HEK293 (cell line): Measurements from ENCODE around the gene RAB11A.

Source experiments
- CTCF ChIA-PET: fragments of 350-600 bp; formaldehyde crosslinking; extraction: SDS; loops from one replicate; lab custom pipeline; 2021; ENCODE audit warnings: antibody characterized with exemption; lab: Yijun Ruan, JAX
- POLR2A ChIA-PET: fragments of 300-600 bp; formaldehyde crosslinking; extraction: SDS; loops from one replicate; lab custom pipeline; 2020; ENCODE audit warnings: antibody characterized with exemption, inconsistent platforms; lab: Yijun Ruan, JAX
- H3K27ac ChIP-seq: fragments of 200-500 bp; sonication (Bioruptor generic); 2 replicates; pipeline ENCODE4 v1.5.1; 2014; ENCODE audit warnings: low read depth, low read length, control low read depth, inconsistent platforms; ENCODE audit errors: extremely low read depth
- H3K36me3 ChIP-seq, 2 experiments: fragments of 200-500 bp in 1 of 2; sonication (Bioruptor generic) in 1 of 2; 1 replicate in 1 of 2; 2 replicates in 1 of 2; pipeline ENCODE4 v1.5.1; 2014 to 2017; ENCODE audit warnings: inconsistent platforms in 2 of 2, low read length in 2 of 2; ENCODE audit not compliant: control insufficient read depth in 2 of 2, insufficient read depth in 1 of 2
- H3K4me1 ChIP-seq: fragments of 200-500 bp; sonication (Bioruptor generic); 2 replicates; pipeline ENCODE4 v1.5.1; 2014; ENCODE audit warnings: mild to moderate bottlenecking, low read length, inconsistent platforms; ENCODE audit not compliant: control insufficient read depth, insufficient read depth
- H3K4me3 ChIP-seq: 2 replicates; pipeline ENCODE4 v1.5.1; 2011; ENCODE audit warnings: low read depth, mild to moderate bottlenecking, control low read depth, low read length, moderate library complexity
- H3K9me3 ChIP-seq: fragments of 200-500 bp; sonication (Bioruptor generic); 2 replicates; pipeline ENCODE4 v1.5.1; 2014; ENCODE audit warnings: low read depth, low read length, inconsistent platforms; ENCODE audit not compliant: control insufficient read depth, insufficient read depth
- BCL11B ChIP-seq: fragments of 450-650 bp; formaldehyde crosslinking; IDR thresholded peaks from 2 replicates; pipeline ENCODE4 v1.5.1; 2016; ENCODE audit warnings: low read depth, missing biosample characterization, missing genetic modification characterization
- GLIS1 ChIP-seq: fragments of 450-650 bp; formaldehyde crosslinking; IDR thresholded peaks from 2 replicates; pipeline ENCODE4 v1.5.1; 2016; ENCODE audit warnings: missing biosample characterization, missing genetic modification characterization
- KLF7 ChIP-seq: fragments of 450-650 bp; formaldehyde crosslinking; IDR thresholded peaks from 2 replicates; pipeline ENCODE4 v1.5.1; 2016; ENCODE audit warnings: missing biosample characterization, missing genetic modification characterization, borderline replicate concordance
- MYNN ChIP-seq: fragments of 450-650 bp; formaldehyde crosslinking; IDR thresholded peaks from 2 replicates; pipeline ENCODE4 v1.5.1; 2016; ENCODE audit warnings: missing biosample characterization, missing genetic modification characterization, borderline replicate concordance
- ZFP3 ChIP-seq: fragments of 450-650 bp; formaldehyde crosslinking; IDR thresholded peaks from 2 replicates; pipeline ENCODE4 v1.5.1; 2016; ENCODE audit warnings: low read depth, missing biosample characterization, missing genetic modification characterization
- ZNF157 ChIP-seq: fragments of 450-650 bp; formaldehyde crosslinking; IDR thresholded peaks from 2 replicates; pipeline ENCODE4 v1.5.1; 2016; ENCODE audit warnings: missing biosample characterization, missing genetic modification characterization
- ZNF174 ChIP-seq: fragments of 450-650 bp; formaldehyde crosslinking; IDR thresholded peaks from 2 replicates; pipeline ENCODE4 v1.5.0; 2017; ENCODE audit warnings: missing biosample characterization, mild to moderate bottlenecking, missing genetic modification characterization
- ZNF362 ChIP-seq: fragments of 450-650 bp; formaldehyde crosslinking; IDR thresholded peaks from 2 replicates; pipeline ENCODE4 v1.5.1; 2016; ENCODE audit warnings: missing biosample characterization, missing genetic modification characterization
- ZNF529 ChIP-seq: fragments of 450-650 bp; formaldehyde crosslinking; IDR thresholded peaks from 2 replicates; pipeline ENCODE4 v1.5.1; 2017; ENCODE audit warnings: missing genetic modification characterization, missing biosample characterization; ENCODE audit not compliant: insufficient replicate concordance
- ZNF623 ChIP-seq: fragments of 450-650 bp; formaldehyde crosslinking; IDR thresholded peaks from 2 replicates; pipeline ENCODE4 v1.5.1; 2016; ENCODE audit warnings: missing biosample characterization, missing genetic modification characterization
- ZNF645 ChIP-seq: fragments of 450-650 bp; formaldehyde crosslinking; IDR thresholded peaks from 2 replicates; pipeline ENCODE4; 2016; ENCODE audit warnings: missing biosample characterization, missing genetic modification characterization
- ZNF664 ChIP-seq: fragments of 450-650 bp; formaldehyde crosslinking; IDR thresholded peaks from 2 replicates; pipeline ENCODE4 v1.5.1; 2016; ENCODE audit warnings: missing biosample characterization, missing genetic modification characterization
- ZNF76 ChIP-seq: fragments of 450-650 bp; formaldehyde crosslinking; IDR thresholded peaks from 2 replicates; pipeline ENCODE4; 2016; ENCODE audit warnings: low read depth, missing biosample characterization, missing genetic modification characterization, borderline replicate concordance
- ZSCAN5A ChIP-seq: fragments of 450-650 bp; formaldehyde crosslinking; IDR thresholded peaks from 2 replicates; pipeline ENCODE4 v1.5.1; 2016; ENCODE audit warnings: missing biosample characterization, missing genetic modification characterization
- TF ChIP-seq, protein P1 (sequence below): fragments of 450-650 bp; formaldehyde crosslinking; conservative IDR thresholded peaks from 2 replicates; pipeline ENCODE4 v1.5.1; 2016; ENCODE audit warnings: low read depth, missing biosample characterization, missing genetic modification characterization
- TF ChIP-seq, protein P2 (sequence below): fragments of 450-650 bp; formaldehyde crosslinking; IDR thresholded peaks from 2 replicates; pipeline ENCODE4 v1.5.1; 2016; ENCODE audit warnings: missing biosample characterization, missing genetic modification characterization

Gene RAB11A

DNA sequence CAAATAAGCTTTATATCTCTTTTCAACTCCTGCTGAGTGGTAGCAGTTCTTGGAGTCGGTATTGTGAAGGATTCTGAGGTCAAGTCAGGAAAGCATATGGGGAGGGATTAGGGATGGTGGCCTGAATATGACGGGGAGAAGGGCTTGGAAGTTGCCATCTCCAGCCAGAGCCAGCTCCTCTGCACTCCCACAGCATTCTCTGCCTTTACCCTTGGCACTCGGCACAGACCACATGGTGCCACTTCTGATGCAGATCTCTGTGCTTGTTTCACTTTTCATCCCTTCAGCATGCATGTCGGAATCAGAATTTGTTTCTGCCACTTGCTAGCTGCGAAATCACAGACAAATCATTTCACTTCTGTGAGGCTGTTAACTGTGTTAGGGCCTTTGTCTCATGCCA lies 52.5 kb downstream of the RAB11A start:
- TF ChIP-seq BCL11B (tag by site-specific recombination) (no peak), ZNF623 (tag by site-specific recombination) (no peak)
- Histone ChIP-seq H3K36me3 (peaks cover 0 to 12% of the 10 kb centered on the region in 2 experiments; a peak in 1 of 3 replicates), H3K4me1 (no peaks in the 10 kb centered on the region), H3K4me3 (no peak overlapping the region), H3K27ac (no peak overlapping the region), H3K9me3 (no peaks in the 10 kb centered on the region)
- CTCF ChIA-PET = interaction anchor here (1.0 to 1.2 kb wide), 3 partner anchors 89 to 283 kb away, joined by 3 to 6 read pairs (median 3); no protein-coding TSS in a partner anchor
- POLR2A ChIA-PET = no interaction called here

- Histone ChIP-seq H3K36me3 (peaks cover 0 to 12% of the 10 kb centered on the region in 2 experiments; a peak in 1 of 3 replicates), H3K9me3 (no peaks in the 10 kb centered on the region), H3K27ac (no peak overlapping the region), H3K4me3 (no peak overlapping the region), H3K4me1 (no peaks in the 10 kb centered on the region)
- TF ChIP-seq KLF7 (tag by site-specific recombination) = no peak
- TF ChIP-seq ZNF76 (tag by site-specific recombination) = no peak
- CTCF ChIA-PET = interaction anchor here (1.1 kb wide), 1 partner anchor 89 kb away, joined by 3 read pairs; no protein-coding TSS in a partner anchor
- POLR2A ChIA-PET = no interaction called here
Measured at GRCh38 chr15:65922621-65923020, 53.3 kb downstream of the RAB11A start.

DNA sequence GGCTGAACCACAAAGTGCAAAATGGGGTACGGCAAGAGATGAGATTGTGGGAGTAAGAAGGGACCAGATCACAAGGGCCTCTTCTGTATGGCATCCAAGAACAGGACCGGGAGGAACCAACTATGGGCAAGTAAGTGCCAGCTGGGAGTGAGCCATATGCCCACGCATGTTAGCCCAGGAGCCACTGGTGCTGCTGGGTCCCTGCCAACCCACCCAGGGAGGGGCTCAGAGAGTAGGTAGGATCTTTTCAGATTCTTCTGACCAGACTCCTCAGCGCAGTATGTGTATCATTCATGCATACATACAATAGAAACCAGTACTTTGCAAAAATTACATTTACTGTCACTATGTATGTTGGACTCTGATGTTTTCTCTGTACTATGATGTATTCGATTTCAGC lies 54.0 kb downstream of the RAB11A start:
- Histone ChIP-seq H3K27ac (no peak overlapping the region), H3K36me3 (peaks cover 0 to 9% of the 10 kb centered on the region in 2 experiments; a peak in 1 of 3 replicates), H3K4me3 (no peak overlapping the region), H3K9me3 (no peaks in the 10 kb centered on the region), H3K4me1 (no peaks in the 10 kb centered on the region)
- TF ChIP-seq ZNF645 (tag by site-specific recombination) = no peak
- no peak for TF ChIP-seq ZNF157 (tag by site-specific recombination)
- TF ChIP-seq MYNN (tag by site-specific recombination) = no peak
- TF ChIP-seq ZNF529 (tag by site-specific recombination) = no peak
- TF ChIP-seq ZFP3 (tag by site-specific recombination) = no peak
- TF ChIP-seq, protein P1, sequence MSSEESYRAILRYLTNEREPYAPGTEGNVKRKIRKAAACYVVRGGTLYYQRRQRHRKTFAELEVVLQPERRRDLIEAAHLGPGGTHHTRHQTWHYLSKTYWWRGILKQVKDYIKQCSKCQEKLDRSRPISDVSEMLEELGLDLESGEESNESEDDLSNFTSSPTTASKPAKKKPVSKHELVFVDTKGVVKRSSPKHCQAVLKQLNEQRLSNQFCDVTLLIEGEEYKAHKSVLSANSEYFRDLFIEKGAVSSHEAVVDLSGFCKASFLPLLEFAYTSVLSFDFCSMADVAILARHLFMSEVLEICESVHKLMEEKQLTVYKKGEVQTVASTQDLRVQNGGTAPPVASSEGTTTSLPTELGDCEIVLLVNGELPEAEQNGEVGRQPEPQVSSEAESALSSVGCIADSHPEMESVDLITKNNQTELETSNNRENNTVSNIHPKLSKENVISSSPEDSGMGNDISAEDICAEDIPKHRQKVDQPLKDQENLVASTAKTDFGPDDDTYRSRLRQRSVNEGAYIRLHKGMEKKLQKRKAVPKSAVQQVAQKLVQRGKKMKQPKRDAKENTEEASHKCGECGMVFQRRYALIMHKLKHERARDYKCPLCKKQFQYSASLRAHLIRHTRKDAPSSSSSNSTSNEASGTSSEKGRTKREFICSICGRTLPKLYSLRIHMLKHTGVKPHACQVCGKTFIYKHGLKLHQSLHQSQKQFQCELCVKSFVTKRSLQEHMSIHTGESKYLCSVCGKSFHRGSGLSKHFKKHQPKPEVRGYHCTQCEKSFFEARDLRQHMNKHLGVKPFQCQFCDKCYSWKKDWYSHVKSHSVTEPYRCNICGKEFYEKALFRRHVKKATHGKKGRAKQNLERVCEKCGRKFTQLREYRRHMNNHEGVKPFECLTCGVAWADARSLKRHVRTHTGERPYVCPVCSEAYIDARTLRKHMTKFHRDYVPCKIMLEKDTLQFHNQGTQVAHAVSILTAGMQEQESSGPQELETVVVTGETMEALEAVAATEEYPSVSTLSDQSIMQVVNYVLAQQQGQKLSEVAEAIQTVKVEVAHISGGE (tag by site-specific recombination) = no peak
- TF ChIP-seq, protein P2, sequence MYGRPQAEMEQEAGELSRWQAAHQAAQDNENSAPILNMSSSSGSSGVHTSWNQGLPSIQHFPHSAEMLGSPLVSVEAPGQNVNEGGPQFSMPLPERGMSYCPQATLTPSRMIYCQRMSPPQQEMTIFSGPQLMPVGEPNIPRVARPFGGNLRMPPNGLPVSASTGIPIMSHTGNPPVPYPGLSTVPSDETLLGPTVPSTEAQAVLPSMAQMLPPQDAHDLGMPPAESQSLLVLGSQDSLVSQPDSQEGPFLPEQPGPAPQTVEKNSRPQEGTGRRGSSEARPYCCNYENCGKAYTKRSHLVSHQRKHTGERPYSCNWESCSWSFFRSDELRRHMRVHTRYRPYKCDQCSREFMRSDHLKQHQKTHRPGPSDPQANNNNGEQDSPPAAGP = no peak
- no peak for TF ChIP-seq ZNF362 (tag by site-specific recombination)
- no peak for TF ChIP-seq GLIS1 (tag by site-specific recombination)
- TF ChIP-seq ZNF664 (tag by site-specific recombination) = no peak
- no peak for TF ChIP-seq ZSCAN5A
- no peak for TF ChIP-seq ZNF174 (tag by site-specific recombination)
- ChIA-PET CTCF (interaction anchor here (1.0 kb wide), 1 partner anchor 362 kb away, joined by 3 read pairs; no protein-coding TSS in a partner anchor), POLR2A (no interaction called here)
